HepG2 (cell line): Measurements from ENCODE around the gene CARD9. TPM values are rescaled to one million over a fixed set of nuclear protein-coding genes. Genes with fewer than 3 reads are reported as not detected.
A peak's percentile ranks its signal among the peaks of the same experiment; 100 is the strongest.

Source experiments
- AGO2 ChIP-seq: fragments of 200-400 bp; formaldehyde crosslinking; optimal IDR thresholded peaks from 2 replicates; pipeline ENCODE3; 2017; ENCODE audit warnings: mild to moderate bottlenecking, low read depth, low read length, moderate library complexity
- DMTF1 ChIP-seq: sonication (generic); formaldehyde crosslinking; IDR thresholded peaks from 2 replicates; pipeline ENCODE4 v1.4.0; 2020; ENCODE audit warnings: mild to moderate bottlenecking, missing genetic modification reagents
- ELF4 ChIP-seq: sonication (generic); formaldehyde crosslinking; IDR thresholded peaks from 2 replicates; pipeline ENCODE4 v1.5.0; 2020; ENCODE audit warnings: missing genetic modification reagents, mild to moderate bottlenecking, moderate library complexity, borderline replicate concordance
- HNRNPL ChIP-seq: fragments of 200-400 bp; formaldehyde crosslinking; IDR thresholded peaks from 2 replicates; pipeline ENCODE4 v1.6.1; 2017; ENCODE audit warnings: mild to moderate bottlenecking, low read depth, low read length
- KAT8 ChIP-seq: IDR thresholded peaks from 2 replicates; pipeline ENCODE4 v1.6.1; 2016; ENCODE audit warnings: missing genetic modification reagents, missing compliant biosample characterization
- KMT2A ChIP-seq: sonication (generic); formaldehyde crosslinking; IDR thresholded peaks from 2 replicates; pipeline ENCODE4 v1.4.0; 2020; ENCODE audit warnings: missing genetic modification reagents
- MAFG ChIP-seq: sonication (generic); formaldehyde crosslinking; IDR thresholded peaks from 2 replicates; pipeline ENCODE4 v1.5.1; 2020; ENCODE audit warnings: mild to moderate bottlenecking, missing genetic modification reagents
- MAZ ChIP-seq, 2 experiments: sonication (generic) in 1 of 2; formaldehyde crosslinking in 1 of 2; IDR thresholded peaks; 2 replicates each; pipeline versions ENCODE4 v1.5.0 to v1.6.1; 2012 to 2020; ENCODE audit warnings: low read depth in 2 of 2, mild to moderate bottlenecking in 2 of 2, borderline replicate concordance in 1 of 2, improper control_type of control experiment in 1 of 2, low read length in 1 of 2, missing genetic modification reagents in 1 of 2, moderate library complexity in 1 of 2
- MTF2 ChIP-seq: sonication (generic); formaldehyde crosslinking; IDR thresholded peaks from 2 replicates; pipeline ENCODE4 v1.5.0; 2020; ENCODE audit warnings: missing genetic modification reagents, borderline replicate concordance
- RBM39 ChIP-seq: fragments of 200-400 bp; formaldehyde crosslinking; IDR thresholded peaks from one replicate; pipeline ENCODE4 v1.6.1; 2018; ENCODE audit warnings: antibody characterized with exemption, mild to moderate bottlenecking, low read depth, low read length; ENCODE audit not compliant: poor library complexity, severe bottlenecking
- XRCC5 ChIP-seq: fragments of 200-400 bp; formaldehyde crosslinking; optimal IDR thresholded peaks from 2 replicates; pipeline ENCODE3; 2017; ENCODE audit warnings: mild to moderate bottlenecking, low read length
- YY1 ChIP-seq: IDR thresholded peaks from 2 replicates; pipeline ENCODE4 v1.6.1; 2011; ENCODE audit warnings: low read length, low read depth, moderate library complexity, mild to moderate bottlenecking; ENCODE audit not compliant: insufficient read depth, insufficient replicate concordance
- ZKSCAN8 ChIP-seq: IDR thresholded peaks from 2 replicates; pipeline ENCODE4 v1.6.1; 2016; ENCODE audit warnings: borderline replicate concordance, missing genetic modification reagents, missing compliant biosample characterization
- ZNF251 ChIP-seq: sonication (generic); formaldehyde crosslinking; IDR thresholded peaks from 2 replicates; pipeline ENCODE4 v1.9.0; 2021; ENCODE audit warnings: mild to moderate bottlenecking, missing genetic modification reagents
- ZNF33A ChIP-seq: sonication (generic); formaldehyde crosslinking; IDR thresholded peaks from 2 replicates; pipeline ENCODE4 v1.5.1; 2020; ENCODE audit warnings: missing genetic modification reagents, mild to moderate bottlenecking, moderate library complexity, borderline replicate concordance
- ZNF34 ChIP-seq: sonication (generic); formaldehyde crosslinking; IDR thresholded peaks from 2 replicates; pipeline ENCODE4 v1.4.0; 2020; ENCODE audit warnings: mild to moderate bottlenecking, missing genetic modification reagents, borderline replicate concordance
- ZNF382 ChIP-seq: sonication (generic); formaldehyde crosslinking; IDR thresholded peaks from 2 replicates; pipeline ENCODE4 v1.5.0; 2020; ENCODE audit warnings: missing genetic modification reagents, mild to moderate bottlenecking, borderline replicate concordance
- ZNF503 ChIP-seq: sonication (generic); formaldehyde crosslinking; IDR thresholded peaks from 2 replicates; pipeline ENCODE4 v1.4.0; 2020; ENCODE audit warnings: missing genetic modification reagents
- ZNF549 ChIP-seq: sonication (generic); formaldehyde crosslinking; IDR thresholded peaks from 2 replicates; pipeline ENCODE4 v1.5.0; 2020; ENCODE audit warnings: missing genetic modification reagents
- polyA plus RNA-seq, 8 experiments: library from polyadenylated mRNA; depleted of rRNA in 3 of 8; stranded (reverse) in 7 of 8; unstranded in 1 of 8; fragments of >200 nt; fragmentation: Illumina TruSeq in 4 of 8; extraction: Trizol in 4 of 8; gene quantifications; 2 replicates each; pipeline versions ENCODE4 v1.2.1 to v1.2.3, GENCODE V29; 2011 to 2016; ENCODE audit warnings: low read depth in 4 of 8, missing spikeins in 1 of 8, mixed read lengths in 1 of 8; ENCODE audit not compliant: insufficient read depth in 1 of 8
- total RNA-seq, 5 experiments: library from RNA; depleted of rRNA; stranded (reverse); fragments of >200 nt; fragmentation: Illumina TruSeq; extraction: Trizol; gene quantifications; 2 replicates each; pipeline ENCODE4 v1.2.3, GENCODE V29; 2016; ENCODE audit warnings: low read depth in 1 of 5
- TF ChIP-seq, protein P1 (sequence below): sonication (generic); formaldehyde crosslinking; IDR thresholded peaks from 2 replicates; pipeline ENCODE4 v1.8.0; 2022; ENCODE audit warnings: missing genetic modification reagents, low read depth, mild to moderate bottlenecking, borderline replicate concordance

The CARD9 gene
- total and polyA plus RNA-seq, 2 of the 13 experiments (the other 11 are each of a cell fraction or from before 2014, with no cell fraction given), result 3.3 to 7.4 TPM

DNA sequence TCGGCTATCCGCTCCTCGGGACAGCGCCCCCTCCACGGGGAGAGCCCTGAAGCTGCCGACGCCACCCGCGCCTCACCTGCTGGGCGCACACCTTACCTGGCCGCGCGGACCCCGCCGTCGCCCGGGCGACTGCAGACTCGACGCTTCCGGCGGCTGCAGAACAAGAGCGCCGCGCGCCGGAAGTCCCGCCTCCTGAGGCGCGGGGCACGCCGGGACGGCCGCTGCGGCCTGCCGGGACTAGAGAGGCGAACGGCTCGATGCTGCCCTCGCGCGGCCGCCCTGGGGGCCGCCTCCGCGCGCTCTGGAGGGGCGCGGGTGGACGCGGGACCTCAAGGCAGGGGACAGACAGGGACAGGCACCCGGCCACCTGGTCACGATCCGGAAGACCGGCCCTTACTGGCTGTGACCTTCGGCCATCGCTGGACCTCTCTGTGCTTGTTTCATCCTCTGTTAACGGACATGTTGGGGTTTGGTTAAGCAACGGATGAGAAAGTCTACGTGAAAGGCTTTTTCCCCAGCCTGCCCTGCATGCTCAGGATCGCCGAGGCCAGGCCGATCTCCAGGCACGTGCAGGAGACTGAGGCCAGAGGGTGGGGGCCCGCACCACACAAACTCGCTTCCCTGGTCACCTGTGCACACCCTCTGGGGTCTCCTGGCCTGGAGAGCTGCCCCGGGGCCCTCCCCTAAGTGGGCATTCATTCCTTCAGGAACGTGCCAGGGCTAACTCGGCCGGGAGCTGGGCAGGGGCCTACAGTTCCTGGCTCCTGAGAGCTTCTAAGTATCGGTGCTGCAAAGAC is 26.8 kb upstream of the CARD9 start, which contains the start of gene SNAPC4 (continued):
- TF ChIP-seq AGO2 (peak; percentile 69), YY1 (peak; percentile 85), ELF4 (CRISPR knock-in tag) (no peak), MAFG (CRISPR knock-in tag) (no peak), ZNF34 (CRISPR knock-in tag) (no peak), ZNF503 (peak; percentile 46; the same call in 1 of the 2 replicates), RBM39 (peak; percentile 22), KAT8 (CRISPR knock-in tag) (peak; percentile 83), HNRNPL (no peak), ZKSCAN8 (CRISPR knock-in tag) (no peak), MTF2 (CRISPR knock-in tag) (peak; percentile 31; the same call in 1 of the 2 replicates), DMTF1 (CRISPR knock-in tag) (no peak), KMT2A (no peak; the same call in 1 of the 2 replicates), ZNF251 (no peak), ZNF549 (CRISPR knock-in tag) (no peak), ZNF33A (CRISPR knock-in tag) (no peak), XRCC5 (peak; percentile 84), ZNF382 (CRISPR knock-in tag) (no peak), MAZ (IDR thresholded peaks at IDR 0.05; ENCODE audit: borderline replicate concordance, low read depth, low read length) (peak; percentile 58; the same call in 1 of the 2 replicates), MAZ (CRISPR knock-in tag; IDR thresholded peaks at IDR 0.05; ENCODE audit: low read depth) (peak; percentile 86)
- TF ChIP-seq, protein P1, sequence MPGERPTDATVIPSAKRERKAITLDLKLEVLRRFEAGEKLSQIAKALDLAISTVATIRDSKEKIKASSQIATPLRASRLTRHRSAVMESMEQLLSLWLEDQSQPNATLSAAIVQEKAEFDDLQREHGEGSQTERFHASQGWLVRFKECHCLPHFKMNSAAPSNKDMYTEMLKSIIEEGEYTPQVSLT (CRISPR knock-in tag), result no peak; the same call in 1 of the 2 replicates
